Adrenal gland (tissue), 12 donors: Measurements from ENCODE around the gene FBXL14. TPM values are rescaled to one million over a fixed set of nuclear protein-coding genes. Genes with fewer than 3 reads are reported as not detected.

ENCODE experiments used
- DNase-seq, 7 donors: peaks; one replicate each; pipeline ENCODE4 v3.0.0-alpha.2; 2019 to 2020
- H3K27ac ChIP-seq, 5 donors: fragments of 200-600 bp; sonication (generic) in 4 of 5; 1 replicate in 3 of 5; 2 replicates in 2 of 5; pipeline versions ENCODE4 v1.5.1 to v1.8.0; 2016 to 2020; ENCODE audit warnings: mild to moderate bottlenecking in 1 of 5
- H3K27me3 ChIP-seq: fragments of 200-600 bp; 2 replicates; pipeline ENCODE4 v1.8.0; 2021
- H3K36me3 ChIP-seq, 2 donors: fragments of 200-600 bp; replicated peaks in 1 of 2; 1 replicate in 1 of 2; 2 replicates in 1 of 2; pipeline versions ENCODE4 v1.5.1 to v1.8.0; 2018 to 2022
- H3K4me1 ChIP-seq, 2 donors: fragments of 200-600 bp; replicated peaks in 1 of 2; 1 replicate in 1 of 2; 2 replicates in 1 of 2; pipeline versions ENCODE4 v1.5.1 to v1.8.0; 2018 to 2021
- H3K4me3 ChIP-seq, 4 donors: fragments of 200-600 bp; sonication (generic) in 3 of 4; one replicate each; pipeline ENCODE4 v1.5.1; 2016 to 2018
- H3K9me3 ChIP-seq, 3 donors: fragments of 200-600 bp; sonication (generic) in 1 of 3; replicated peaks in 1 of 3; 1 replicate in 2 of 3; 2 replicates in 1 of 3; pipeline versions ENCODE4 v1.5.1 to v1.8.0; 2016 to 2021
- POLR2A ChIP-seq, 2 donors: fragments of 450-650 bp; IDR thresholded peaks; one replicate each; pipeline ENCODE4 v1.6.1; 2017; ENCODE audit warnings: antibody characterized with exemption in 2 of 2, mild to moderate bottlenecking in 2 of 2, moderate library complexity in 1 of 2
- WGBS, 4 donors: extraction: QIAGEN DNeasy Blood & Tissue Kit in 2 of 4; methylation state at CpG; one replicate each; pipeline versions ENCODE4 v1.1.5 to v1.1.7; 2013 to 2017; 5-methylcytosine and 5-hydroxymethylcytosine counted together
- intact Hi-C, 2 donors: fragments of 100-400 bp; cut with DNase I; formaldehyde crosslinking; loops; one replicate each; pipeline versions ENCODE4 v1.14.1 to v1.15.0; 2022 to 2023
- polyA plus RNA-seq, 3 donors: library from polyadenylated mRNA; stranded (reverse); fragments of 200-250 nt in 2 of 3; fragments of 350-450 nt in 1 of 3; fragmentation: Illumina TruSeq in 1 of 3; extraction: RNeasy Lipid Tissue Mini Kit (QIAGEN cat#74804) in 1 of 3; gene quantifications; one replicate each; pipeline ENCODE4 v1.2.3, GENCODE V29; 2013 to 2014
- total RNA-seq, 9 donors: library from RNA; depleted of rRNA in 4 of 9; stranded (reverse); fragments of >200 nt in 4 of 9; fragments of 120-200 nt in 1 of 9; fragmentation: NEBNext Ultra II Directional in 1 of 9; extraction: Animal tissue kit (Norgen Biotek cat#: 25700) in 1 of 9; gene quantifications; one replicate each; pipeline versions ENCODE4 v1.1.0 to v1.2.4, GENCODE V29; 2013 to 2023
- TF ChIP-seq, protein P1 (sequence below), 6 experiments: fragments of 450-650 bp in 4 of 6; fragments of 200-600 bp in 2 of 6; sonication (generic) in 1 of 6; IDR thresholded peaks; 1 replicate in 5 of 6; 2 replicates in 1 of 6; pipeline versions ENCODE4 v1.5.1 to v1.8.0; 2016 to 2021; ENCODE audit warnings: antibody characterized with exemption in 6 of 6, mild to moderate bottlenecking in 2 of 6, moderate library complexity in 1 of 6
- donor health status: healthy with polysubstance abuse.
- donor health status: Bipolar disorder and iron deficiency.
- donor health status: DM: yes; HTN: yes; CAD: no.
- donor health status: DM: no; HTN: no; CAD: no.
- donor health status: DM: no; HTN: no; CAD: no.
- donor health status: DM: yes; HTN: yes; CAD: no.

Gene FBXL14
- total and polyA plus RNA-seq, 12 donors: 1.2 to 19.1 (median 12.4) TPM

DNA sequence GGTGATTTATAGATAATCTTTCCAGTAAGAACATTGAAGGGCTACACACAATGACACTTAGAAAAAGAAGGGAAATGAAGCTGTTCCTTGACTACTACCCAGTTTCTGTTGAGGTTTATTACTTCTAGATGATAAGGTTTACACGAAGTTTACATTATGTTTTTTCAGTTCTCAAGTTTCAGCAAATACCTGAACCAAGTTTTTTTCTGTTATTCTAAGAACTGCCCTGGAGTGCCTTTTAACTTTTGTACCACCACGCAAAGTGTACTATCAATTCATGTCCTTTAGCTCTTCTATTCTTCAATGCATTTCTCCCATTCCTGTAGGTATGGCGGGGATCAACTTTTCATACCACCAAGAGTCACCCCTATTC lies 5.8 kb downstream of the FBXL14 start:
- Histone ChIP-seq H3K36me3 (no peaks in the 10 kb centered on the region), H3K27me3 (no peaks in the 10 kb centered on the region), H3K9me3 (no peaks in the 10 kb centered on the region), H3K4me1 (peaks cover 31 to 51% of the 10 kb centered on the region in 2 donors), H3K4me3 (no peak overlapping the region), H3K27ac (peak overlapping the region in 1 of 5 donors; percentile 23)
- TF ChIP-seq, protein P1, sequence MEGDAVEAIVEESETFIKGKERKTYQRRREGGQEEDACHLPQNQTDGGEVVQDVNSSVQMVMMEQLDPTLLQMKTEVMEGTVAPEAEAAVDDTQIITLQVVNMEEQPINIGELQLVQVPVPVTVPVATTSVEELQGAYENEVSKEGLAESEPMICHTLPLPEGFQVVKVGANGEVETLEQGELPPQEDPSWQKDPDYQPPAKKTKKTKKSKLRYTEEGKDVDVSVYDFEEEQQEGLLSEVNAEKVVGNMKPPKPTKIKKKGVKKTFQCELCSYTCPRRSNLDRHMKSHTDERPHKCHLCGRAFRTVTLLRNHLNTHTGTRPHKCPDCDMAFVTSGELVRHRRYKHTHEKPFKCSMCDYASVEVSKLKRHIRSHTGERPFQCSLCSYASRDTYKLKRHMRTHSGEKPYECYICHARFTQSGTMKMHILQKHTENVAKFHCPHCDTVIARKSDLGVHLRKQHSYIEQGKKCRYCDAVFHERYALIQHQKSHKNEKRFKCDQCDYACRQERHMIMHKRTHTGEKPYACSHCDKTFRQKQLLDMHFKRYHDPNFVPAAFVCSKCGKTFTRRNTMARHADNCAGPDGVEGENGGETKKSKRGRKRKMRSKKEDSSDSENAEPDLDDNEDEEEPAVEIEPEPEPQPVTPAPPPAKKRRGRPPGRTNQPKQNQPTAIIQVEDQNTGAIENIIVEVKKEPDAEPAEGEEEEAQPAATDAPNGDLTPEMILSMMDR (IDR thresholded peaks at IDR 0.05): no peak
- no peak for TF ChIP-seq POLR2A (IDR thresholded peaks at IDR 0.05)
- DNase-seq: no peak
- 80 to 86% (median 81%) methylated on average over 3 of the region's 3 CpGs for WGBS, 4 donors
- intact Hi-C loops: loop anchor here (10.0 kb wide), 2 partner anchors 474 to 1024 kb away; no protein-coding TSS in a partner anchor

DNA sequence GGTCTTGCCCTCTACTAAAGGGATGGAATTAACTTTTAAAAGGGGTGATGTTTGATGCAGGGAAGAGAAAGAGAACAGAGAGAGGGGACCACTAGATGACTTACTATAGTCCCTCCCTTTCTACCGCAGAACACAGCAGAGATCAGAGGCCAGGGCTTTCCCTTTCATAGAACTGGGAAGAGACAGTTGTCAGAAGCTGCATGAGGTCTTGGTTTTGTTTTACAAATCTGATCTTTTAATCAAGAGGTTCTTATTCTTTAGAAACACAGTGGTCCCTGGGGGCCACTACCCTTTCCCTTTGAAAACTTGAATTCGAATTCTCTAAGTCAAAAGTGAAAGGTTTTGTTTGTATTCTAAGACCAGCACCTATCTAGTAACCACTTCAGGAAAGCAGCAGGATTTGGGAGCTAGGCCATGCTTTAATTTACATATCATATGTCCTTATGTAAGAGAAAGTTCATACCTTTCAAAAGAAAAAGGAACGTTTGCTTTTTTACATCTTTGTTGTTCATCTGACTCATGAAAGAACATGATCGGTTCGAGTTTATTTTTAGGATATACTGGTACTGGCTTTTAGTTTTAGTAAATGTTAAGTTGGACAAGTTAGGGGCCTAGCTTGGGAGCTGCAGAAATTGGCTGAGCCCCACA lies 6.3 kb downstream of the FBXL14 start:
- H3K4me1 ChIP-seq: peaks cover 26 to 48% of the 10 kb centered on the region in 2 donors
- intact Hi-C loops: loop anchor here (10.0 kb wide), 2 partner anchors 473 to 1023 kb away; no protein-coding TSS in a partner anchor

DNA sequence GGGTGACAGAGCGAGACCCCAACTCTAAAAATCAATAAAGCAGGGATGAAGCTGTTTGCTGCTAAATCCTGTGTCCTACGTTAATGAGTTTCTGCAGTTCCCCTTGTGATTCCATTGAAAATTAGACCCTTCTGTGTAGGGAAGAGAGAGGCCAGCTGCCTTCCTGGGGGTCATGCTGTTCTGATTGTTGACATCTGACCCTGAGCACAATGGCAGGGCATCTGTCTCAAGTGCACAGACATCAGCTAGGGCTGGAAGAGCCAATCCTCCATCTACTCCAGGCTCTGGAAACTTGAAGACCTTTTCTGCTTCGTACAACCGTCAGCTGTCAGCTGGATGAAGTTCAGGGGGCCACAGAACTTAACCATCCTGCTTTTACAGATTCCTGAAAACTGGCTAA lies 10.1 kb downstream of the FBXL14 start:
- no peak for DNase-seq
- Histone ChIP-seq H3K27me3 (no peaks in the 10 kb centered on the region), H3K27ac (no peak overlapping the region), H3K4me1 (peaks cover 0 to 13% of the 10 kb centered on the region in 2 donors), H3K4me3 (no peak overlapping the region), H3K9me3 (no peaks in the 10 kb centered on the region), H3K36me3 (no peaks in the 10 kb centered on the region)
- intact Hi-C loops: loop anchor here (5.0 to 10.0 kb wide), 3 partner anchors 467 to 1020 kb away; no protein-coding TSS in a partner anchor
- 93 to 99% (median 94%) methylated on average over 4 of the region's 4 CpGs for WGBS, 4 donors
- TF ChIP-seq POLR2A (IDR thresholded peaks at IDR 0.05): no peak
- TF ChIP-seq, protein P1 (IDR thresholded peaks at IDR 0.05): no peak

More for the DNA sequence above, 6.3 kb downstream of the FBXL14 start:
- Histone ChIP-seq H3K36me3 (no peaks in the 10 kb centered on the region), H3K4me3 (no peak overlapping the region), H3K9me3 (no peaks in the 10 kb centered on the region), H3K27me3 (no peaks in the 10 kb centered on the region), H3K27ac (peak overlapping the region in 1 of 5 donors; percentile 23)
- TF ChIP-seq, protein P1 (IDR thresholded peaks at IDR 0.05): no peak
- TF ChIP-seq POLR2A (IDR thresholded peaks at IDR 0.05): no peak
- no peak for DNase-seq
- 41 to 48% (median 46%) methylated on average over 5 of the region's 5 CpGs for WGBS, 4 donors

DNA sequence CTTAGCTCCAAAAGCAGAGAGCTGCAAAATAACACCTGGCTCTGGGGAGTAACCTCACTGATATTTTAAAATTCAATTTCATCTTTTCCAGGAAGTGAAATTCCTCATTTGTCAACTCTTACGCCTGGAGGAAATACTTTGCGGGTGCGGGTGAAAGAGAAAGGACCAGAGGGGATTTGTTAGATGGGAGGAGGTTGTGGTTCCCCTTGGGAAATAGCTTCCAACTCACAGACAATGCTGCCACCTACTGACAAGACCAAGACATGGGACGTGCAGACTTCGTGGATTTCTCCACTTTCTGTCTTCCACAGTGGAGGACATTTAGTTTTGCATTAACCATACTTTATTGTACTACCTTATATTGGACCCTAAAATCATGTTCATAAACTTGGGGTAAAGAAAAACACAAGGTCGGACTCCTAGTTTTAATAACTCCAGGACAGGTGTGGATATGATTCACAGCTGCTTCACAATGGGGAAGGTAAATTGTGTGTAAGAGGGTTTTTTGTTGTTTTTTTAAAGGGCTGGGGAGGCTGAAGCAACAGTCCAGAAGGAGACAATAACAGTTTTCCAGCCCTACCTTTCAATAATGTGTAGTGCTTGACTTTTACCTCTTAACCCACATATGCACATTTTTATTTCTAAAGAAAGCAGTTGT lies 10.8 kb downstream of the FBXL14 start:
- H3K27ac ChIP-seq: no peak overlapping the region
- intact Hi-C loops: loop anchor here (5.0 to 10.0 kb wide), 3 partner anchors 466 to 1019 kb away; no protein-coding TSS in a partner anchor
- DNase-seq: peak; percentile 63 to 90 (median 75)
- no peaks in the 10 kb centered on the region for H3K9me3 ChIP-seq
- H3K27me3 ChIP-seq: no peaks in the 10 kb centered on the region
- H3K4me3 ChIP-seq: peak overlapping the region in 1 of 4 donors; percentile 43
- H3K36me3 ChIP-seq: no peaks in the 10 kb centered on the region
- peaks cover 0 to 11% of the 10 kb centered on the region in 2 donors for H3K4me1 ChIP-seq
- TF ChIP-seq POLR2A (IDR thresholded peaks at IDR 0.05): no peak
- TF ChIP-seq, protein P1 (IDR thresholded peaks at IDR 0.05): peak; percentile 60 to 96 (median 91)
- WGBS, 4 donors: 1 to 2% (median 1%) methylated on average over 6 of the region's 6 CpGs
